K562 (cell line): ENCODE measurements around the gene ATXN10. TPM values are rescaled to one million over a fixed set of nuclear protein-coding genes. Genes with fewer than 3 reads are reported as not detected.

Experiments
- ATAC-seq: fragments of 200-7000 bp; cut with Tn5 transposase; 3 replicates; pipeline ENCODE4 v1.9.1; 2020; ENCODE audit warnings: moderate library complexity
- BruUV-seq: library from RNA; stranded (reverse); fragments of 400-500 nt; replicated peaks from 2 replicates; lab custom pipeline; 2021; lab: Mats Ljungman, UMichigan
- CTCF ChIA-PET: fragments of 300-600 bp; formaldehyde crosslinking; extraction: SDS; loops from one replicate; lab custom pipeline; 2021; ENCODE audit warnings: low intra/inter-chr PET ratio; lab: Yijun Ruan, JAX
- POLR2A ChIA-PET: fragments of 300-600, 350-650 bp; sonication (Branson Sonifier 250); formaldehyde crosslinking; extraction: SDS; loops from one replicate; lab custom pipeline; 2021; ENCODE audit warnings: antibody characterized with exemption, inconsistent platforms; lab: Yijun Ruan, JAX
- DNase-seq, 4 experiments: peaks; one replicate each; pipeline versions ENCODE4 v3.0.0 to v3.0.0-alpha.2; 2011 to 2018; ENCODE audit warnings: low spot score in 3 of 4, mixed read lengths in 3 of 4; ENCODE audit errors: extremely low read depth in 1 of 4
- FAIRE-seq: peaks from 2 replicates; lab custom pipeline; 2011; peaks lifted over from hg19 to GRCh38; lab: Jason Lieb, UNC
- H2AFZ ChIP-seq: 2 replicates; pipeline ENCODE4 v1.6.0; 2011; ENCODE audit warnings: low read depth, low read length, control low read depth, inconsistent platforms
- H3K27ac ChIP-seq: fragments of 200-600 bp; 3 replicates; pipeline ENCODE4 v1.8.0; 2011; ENCODE audit warnings: low read depth, mild to moderate bottlenecking, control low read depth, inconsistent platforms, low read length, moderate library complexity, mixed read lengths; ENCODE audit errors: extremely low read depth
- H3K27me3 ChIP-seq, 2 experiments: fragments of 300-600 bp in 1 of 2; 2 replicates in 1 of 2; 3 replicates in 1 of 2; pipeline versions ENCODE4 v1.6.0 to v1.8.0; 2011; ENCODE audit warnings: inconsistent platforms in 2 of 2, low read length in 2 of 2, mild to moderate bottlenecking in 1 of 2, mixed read lengths in 1 of 2, moderate library complexity in 1 of 2; ENCODE audit not compliant: control insufficient read depth in 2 of 2, insufficient read depth in 2 of 2
- H3K36me3 ChIP-seq: fragments of 300-600 bp; 3 replicates; pipeline ENCODE4 v1.8.0; 2011; ENCODE audit warnings: mild to moderate bottlenecking, low read length, inconsistent platforms; ENCODE audit not compliant: control insufficient read depth, insufficient read depth
- H3K4me1 ChIP-seq, 2 experiments: fragments of 200-600 bp in 1 of 2; replicated peaks in 1 of 2; 2 replicates in 1 of 2; 3 replicates in 1 of 2; pipeline versions ENCODE4 v1.5.1 to v1.8.0; 2011; ENCODE audit warnings: inconsistent platforms in 2 of 2, low read length in 2 of 2, mild to moderate bottlenecking in 1 of 2, mixed read lengths in 1 of 2, moderate library complexity in 1 of 2; ENCODE audit not compliant: control insufficient read depth in 2 of 2, insufficient read depth in 2 of 2
- H3K4me2 ChIP-seq: 2 replicates; pipeline ENCODE4 v1.6.1; 2011; ENCODE audit warnings: low read length, control low read depth, inconsistent platforms, mixed read lengths; ENCODE audit not compliant: insufficient read depth
- H3K4me3 ChIP-seq: fragments of 200-600 bp; sonication (generic), shearing (Covaris generic); 2 replicates; pipeline ENCODE4 v1.5.1; 2016; ENCODE audit warnings: control low read depth, inconsistent platforms
- H3K79me2 ChIP-seq: fragments of 200-600 bp; 3 replicates; pipeline ENCODE4 v1.8.0; 2011; ENCODE audit warnings: low read length, inconsistent platforms; ENCODE audit not compliant: control insufficient read depth, insufficient read depth
- H3K9ac ChIP-seq, 2 experiments: 2 replicates each; pipeline versions ENCODE4 v1.6.0 to v1.6.1; 2011; ENCODE audit warnings: low read depth in 2 of 2, low read length in 2 of 2, control low read depth in 1 of 2, inconsistent platforms in 1 of 2, mild to moderate bottlenecking in 1 of 2, mixed read lengths in 1 of 2; ENCODE audit not compliant: insufficient read depth in 1 of 2
- H3K9me1 ChIP-seq: one replicate; pipeline ENCODE4 v1.6.0; 2011; ENCODE audit warnings: inconsistent platforms, mild to moderate bottlenecking, low read length, moderate library complexity; ENCODE audit not compliant: control insufficient read depth, insufficient read depth
- H3K9me3 ChIP-seq: replicated peaks from 2 replicates; pipeline ENCODE4 v1.5.1; 2011; ENCODE audit warnings: low read depth, low read length, inconsistent platforms; ENCODE audit not compliant: control insufficient read depth, insufficient read depth
- H4K20me1 ChIP-seq: replicated peaks from 2 replicates; pipeline ENCODE4 v1.6.1; 2011; ENCODE audit warnings: low read length, inconsistent platforms, mixed read lengths; ENCODE audit not compliant: control insufficient read depth, insufficient read depth
- BCOR ChIP-seq: fragments of 450-650 bp; IDR thresholded peaks from 2 replicates; pipeline ENCODE4 v1.6.1; 2016
- MYNN ChIP-seq, 2 experiments: sonication (generic); formaldehyde crosslinking in 1 of 2; IDR thresholded peaks; 2 replicates each; pipeline versions ENCODE4 v1.5.0 to v1.6.1; 2016 to 2020; ENCODE audit warnings: antibody characterized with exemption in 1 of 2, missing genetic modification reagents in 1 of 2
- RBM14 ChIP-seq: fragments of 200-400 bp; formaldehyde crosslinking; IDR thresholded peaks from 2 replicates; pipeline ENCODE4 v1.6.1; 2018; ENCODE audit warnings: low read depth, mild to moderate bottlenecking, low read length, moderate library complexity, borderline replicate concordance; ENCODE audit not compliant: insufficient read depth
- WGBS: fragments of 100-300 bp; shearing (Covaris generic); methylation state at CpG from one replicate; pipeline ENCODE4 v1.1.6; 2016; ENCODE audit warnings: low coverage, mixed read lengths; ENCODE audit not compliant: insufficient coverage; ENCODE audit errors: missing lambda C conversion rate; 5-methylcytosine and 5-hydroxymethylcytosine counted together
- in situ Hi-C: fragments of 300-500 bp; cut with MboI; formaldehyde crosslinking; loops from 4 replicates; pipeline ENCODE4 v1.15.0; 2018; ENCODE audit warnings: inconsistent platforms, mixed read lengths
- intact Hi-C: fragments of 100-400 bp; cut with micrococcal nuclease; formaldehyde crosslinking; loops from 2 replicates; pipeline ENCODE4 v1.14.2; 2022
- polyA plus RNA-seq, 8 experiments: library from polyadenylated mRNA; depleted of rRNA in 4 of 8; stranded (reverse) in 5 of 8; unstranded in 3 of 8; fragments of >200 nt; fragmentation: Nextera tagmentation in 2 of 8; fragmentation: Illumina TruSeq in 1 of 8; extraction: Ambion mirVana in 2 of 8; extraction: Trizol in 1 of 8; gene quantifications; 2 replicates each; pipeline versions ENCODE4 v1.2.1 to v1.2.3, GENCODE V29; 2011 to 2014; ENCODE audit warnings: inconsistent platforms in 1 of 8, missing spikeins in 1 of 8
- total RNA-seq, 7 experiments: library from RNA; depleted of rRNA in 6 of 7; stranded (reverse); fragments of >200 nt in 6 of 7; fragmentation: Illumina TruSeq in 2 of 7; extraction: Trizol in 2 of 7; gene quantifications; 2 replicates each; pipeline versions ENCODE4 v1.2.1 to v1.2.3, GENCODE V29; 2011 to 2021; ENCODE audit warnings: low replicate concordance in 1 of 7
- TF ChIP-seq, protein P1 (sequence below): sonication (generic); formaldehyde crosslinking; IDR thresholded peaks from 2 replicates; pipeline ENCODE4 v1.8.0; 2023; ENCODE audit warnings: mild to moderate bottlenecking, missing genetic modification reagents

ATXN10 gene
- total and polyA plus RNA-seq, 9 of the 15 experiments (the other 6 are each of a cell fraction or from before 2014, with no cell fraction given): 11.5 to 190 (median 33.6) TPM

DNA sequence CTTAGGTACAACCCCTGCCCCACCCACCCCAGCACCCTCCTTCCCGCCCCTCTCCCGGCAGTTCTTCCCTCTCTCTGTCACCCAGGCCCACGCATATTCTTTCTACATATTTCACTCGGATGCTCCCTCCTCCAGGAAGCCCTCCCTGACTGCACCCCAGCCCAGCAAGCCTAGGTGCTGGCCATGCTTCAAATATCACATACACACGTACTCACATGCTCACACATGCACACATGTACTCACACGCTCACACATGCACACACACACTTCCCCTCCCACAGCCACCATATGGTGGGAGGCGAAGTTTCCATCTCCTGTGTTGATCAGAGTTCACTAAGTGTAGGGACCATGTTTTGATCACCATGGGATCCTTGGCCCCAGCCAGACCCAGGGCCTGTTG, 214.9 kb downstream of the ATXN10 start (continued):
- 0 out of 2 replicates have a peak, but pooled peaks have one; percentile 24 for TF ChIP-seq BCOR

DNA sequence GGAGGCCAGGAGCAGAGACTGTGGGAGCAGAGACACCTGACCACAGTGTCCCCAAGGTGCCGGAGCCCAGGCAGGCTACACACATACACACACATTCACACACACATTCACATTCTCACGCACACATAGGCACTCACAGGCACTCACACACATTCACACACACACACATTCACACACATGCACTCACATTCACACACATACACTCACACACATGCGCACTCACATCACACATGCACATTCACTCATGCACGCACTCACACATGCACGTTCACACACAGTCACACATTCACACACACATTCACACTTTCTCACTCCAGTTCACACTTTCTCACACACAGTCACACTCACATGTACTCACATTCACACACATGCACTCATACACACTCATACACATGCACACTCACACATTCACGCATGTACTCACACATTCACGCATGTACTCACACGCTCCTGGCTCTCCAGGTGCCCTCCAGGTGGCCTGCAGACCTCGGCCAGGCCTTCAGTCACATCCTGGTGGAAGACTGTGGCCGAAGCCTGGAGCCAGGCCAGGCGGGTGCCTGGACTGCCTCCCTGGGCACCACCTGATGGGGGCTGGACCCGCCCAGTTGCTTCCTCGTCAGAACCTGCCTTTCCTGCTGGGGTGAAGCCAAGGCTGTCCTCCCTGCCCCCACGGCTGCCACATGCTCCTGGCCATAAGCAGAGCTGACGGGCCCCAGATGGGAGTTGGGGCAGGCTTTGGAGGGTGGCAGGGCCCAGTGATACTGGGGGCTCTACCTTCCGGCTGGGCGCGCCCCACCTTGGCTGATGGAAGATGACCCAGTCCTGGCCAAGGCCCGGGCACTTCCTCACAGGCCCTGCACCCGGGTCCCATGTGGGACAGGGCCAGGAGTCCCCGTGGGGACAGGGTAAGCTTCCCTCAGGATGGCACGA, 215.8 kb downstream of the ATXN10 start:
- Histone ChIP-seq H4K20me1 (peaks cover 6% of the 10 kb centered on the region), H3K9ac (no peak overlapping the region), H2AFZ (no peak overlapping the region), H3K4me1 (peaks cover 0 to 23% of the 10 kb centered on the region in 2 experiments; a peak in 2 of 5 replicates), H3K9me3 (no peaks in the 10 kb centered on the region), H3K4me2 (no peak overlapping the region), H3K27me3 (peaks cover 2 to 50% of the 10 kb centered on the region in 2 experiments), H3K27ac (no peak overlapping the region), H3K9me1 (no peaks in the 10 kb centered on the region), H3K4me3 (no peak overlapping the region), H3K36me3 (no peaks in the 10 kb centered on the region), H3K79me2 (no peaks in the 10 kb centered on the region)
- TF ChIP-seq MYNN (IDR thresholded peaks at IDR 0.05) (peak; percentile 50; the same call in 1 of the 2 replicates), MYNN (CRISPR knock-in tag; IDR thresholded peaks at IDR 0.05) (no peak), RBM14 (no peak)
- TF ChIP-seq, protein P1, sequence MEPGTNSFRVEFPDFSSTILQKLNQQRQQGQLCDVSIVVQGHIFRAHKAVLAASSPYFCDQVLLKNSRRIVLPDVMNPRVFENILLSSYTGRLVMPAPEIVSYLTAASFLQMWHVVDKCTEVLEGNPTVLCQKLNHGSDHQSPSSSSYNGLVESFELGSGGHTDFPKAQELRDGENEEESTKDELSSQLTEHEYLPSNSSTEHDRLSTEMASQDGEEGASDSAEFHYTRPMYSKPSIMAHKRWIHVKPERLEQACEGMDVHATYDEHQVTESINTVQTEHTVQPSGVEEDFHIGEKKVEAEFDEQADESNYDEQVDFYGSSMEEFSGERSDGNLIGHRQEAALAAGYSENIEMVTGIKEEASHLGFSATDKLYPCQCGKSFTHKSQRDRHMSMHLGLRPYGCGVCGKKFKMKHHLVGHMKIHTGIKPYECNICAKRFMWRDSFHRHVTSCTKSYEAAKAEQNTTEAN: peak; percentile 97
- ChIA-PET POLR2A (no interaction called here), CTCF (no interaction called here)
- no peak for DNase-seq
- WGBS: 8% methylated on average over 16 of the region's 22 CpGs
- no TSS peak for BruUV-seq
- in situ Hi-C loops (no loop called here), intact Hi-C loops (no loop called here)
- no peak for ATAC-seq
- FAIRE-seq: no peak
